Spleen (tissue), 11 donors: Measurements from ENCODE around the gene MLYCD. TPM values are rescaled to one million over a fixed set of nuclear protein-coding genes. Genes with fewer than 3 reads are reported as not detected.

Source experiments
- DNase-seq: peaks from one replicate; pipeline ENCODE4 v3.0.0-alpha.2; 2020
- H3K27ac ChIP-seq, 8 donors: fragments of 200-600 bp; sonication (generic) in 7 of 8; 1 replicate in 4 of 8; 2 replicates in 4 of 8; pipeline versions ENCODE4 v1.5.0 to v1.8.0; 2016 to 2021; ENCODE audit warnings: inconsistent platforms in 4 of 8, mild to moderate bottlenecking in 4 of 8, moderate library complexity in 1 of 8
- H3K27me3 ChIP-seq, 7 donors: fragments of 200-600 bp; sonication (generic) in 6 of 7; replicated peaks in 1 of 7; 1 replicate in 4 of 7; 2 replicates in 3 of 7; pipeline versions ENCODE4 v1.5.0 to v1.8.0; 2016 to 2021; ENCODE audit warnings: inconsistent platforms in 3 of 7, mild to moderate bottlenecking in 1 of 7
- H3K36me3 ChIP-seq, 6 donors: fragments of 200-600 bp; sonication (generic) in 5 of 6; 1 replicate in 4 of 6; 2 replicates in 2 of 6; pipeline versions ENCODE4 v1.5.0 to v1.8.0; 2016 to 2021; ENCODE audit warnings: inconsistent platforms in 2 of 6
- H3K4me1 ChIP-seq, 6 donors: fragments of 200-600 bp; sonication (generic) in 5 of 6; 1 replicate in 3 of 6; 2 replicates in 3 of 6; pipeline versions ENCODE4 v1.5.0 to v1.8.0; 2016 to 2021; ENCODE audit warnings: inconsistent platforms in 3 of 6
- H3K4me3 ChIP-seq, 8 donors: fragments of 200-600 bp; sonication (generic) in 7 of 8; 1 replicate in 4 of 8; 2 replicates in 4 of 8; pipeline versions ENCODE4 v1.5.0 to v1.8.0; 2016 to 2021; ENCODE audit warnings: inconsistent platforms in 4 of 8, mild to moderate bottlenecking in 4 of 8, moderate library complexity in 2 of 8
- H3K9me3 ChIP-seq, 8 donors: fragments of 200-600 bp; sonication (generic) in 7 of 8; 1 replicate in 4 of 8; 2 replicates in 4 of 8; pipeline versions ENCODE4 v1.5.0 to v1.8.0; 2016 to 2021; ENCODE audit warnings: inconsistent platforms in 4 of 8
- POLR2A ChIP-seq, 3 donors: fragments of 450-650 bp; IDR thresholded peaks; one replicate each; pipeline ENCODE4 v1.5.1; 2017; ENCODE audit warnings: antibody characterized with exemption in 3 of 3, mild to moderate bottlenecking in 1 of 3
- POLR2AphosphoS5 ChIP-seq, 3 donors: sonication (generic); formaldehyde crosslinking; IDR thresholded peaks; one replicate each; pipeline ENCODE4 v1.5.1; 2017; ENCODE audit warnings: antibody characterized with exemption in 3 of 3
- WGBS, 5 donors: extraction: QIAGEN DNeasy Blood & Tissue Kit in 3 of 5; methylation state at CpG; one replicate each; pipeline versions ENCODE4 v1.1.5 to v1.1.7; 2013 to 2018; 5-methylcytosine and 5-hydroxymethylcytosine counted together
- intact Hi-C: fragments of 100-400 bp; cut with DNase I; formaldehyde crosslinking; loops from one replicate; pipeline ENCODE4 v1.15.0; 2023; ENCODE audit warnings: low total_unique reads
- polyA plus RNA-seq, 3 donors: library from polyadenylated mRNA; stranded (reverse); fragments of 200-250 nt; gene quantifications; one replicate each; pipeline ENCODE4 v1.2.1, GENCODE V29; 2013
- total RNA-seq, 7 donors: library from RNA; depleted of rRNA in 3 of 7; stranded (reverse); fragments of >200 nt in 3 of 7; fragmentation: NEBNext Ultra II Directional in 4 of 7; extraction: Animal tissue kit (Norgen Biotek cat#: 25700) in 4 of 7; gene quantifications; one replicate each; pipeline versions ENCODE4 v1.1.0 to v1.2.1, GENCODE V29; 2016 to 2021
- TF ChIP-seq, protein P1 (sequence below), 11 experiments: fragments of 200-600 bp in 7 of 11; fragments of 450-650 bp in 4 of 11; sonication (generic) in 4 of 11; IDR thresholded peaks in 8 of 11; conservative IDR thresholded peaks in 3 of 11; 1 replicate in 7 of 11; 2 replicates in 4 of 11; pipeline versions ENCODE4 v1.4.0 to v1.8.0; 2016 to 2021; ENCODE audit warnings: antibody characterized with exemption in 11 of 11, inconsistent platforms in 4 of 11, mild to moderate bottlenecking in 1 of 11
- donor health status: healthy with polysubstance abuse.
- donor health status: DM: no; HTN: no; CAD: no; lungs with moderate emphysema.
- donor health status: DM: no; HTN: no; CAD: no.
- donor health status: Bipolar disorder and iron deficiency.
- donor health status: healthy.
- donor health status: DM: no; HTN: no; CAD: no.
- donor health status: DM: yes; HTN: yes; CAD: no.

The MLYCD gene
- total and polyA plus RNA-seq, 10 donors, result 2.0 to 14.3 (median 9.9) TPM

DNA sequence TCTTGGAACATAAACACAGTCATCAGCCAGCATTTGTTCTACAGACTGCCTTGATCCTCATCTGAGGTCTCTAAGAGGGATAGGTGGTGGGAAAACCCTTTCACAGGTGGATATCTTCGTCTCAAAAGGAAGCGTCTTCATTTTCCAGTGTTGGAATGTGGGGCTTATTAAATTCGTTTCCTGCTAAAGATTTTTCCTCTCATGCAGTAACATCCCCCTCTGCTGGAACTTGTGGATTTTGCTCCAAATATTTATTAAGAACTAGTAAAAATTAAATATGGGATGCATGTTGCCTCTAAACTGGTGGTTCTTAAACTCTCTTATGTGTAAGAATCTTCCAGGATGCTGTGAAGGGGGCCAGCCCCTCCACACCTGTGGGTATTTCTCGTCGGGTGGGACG, 20.1 kb upstream of the MLYCD start:
- TF ChIP-seq POLR2AphosphoS5 (IDR thresholded peaks at IDR 0.05), result no peak
- TF ChIP-seq, protein P1, sequence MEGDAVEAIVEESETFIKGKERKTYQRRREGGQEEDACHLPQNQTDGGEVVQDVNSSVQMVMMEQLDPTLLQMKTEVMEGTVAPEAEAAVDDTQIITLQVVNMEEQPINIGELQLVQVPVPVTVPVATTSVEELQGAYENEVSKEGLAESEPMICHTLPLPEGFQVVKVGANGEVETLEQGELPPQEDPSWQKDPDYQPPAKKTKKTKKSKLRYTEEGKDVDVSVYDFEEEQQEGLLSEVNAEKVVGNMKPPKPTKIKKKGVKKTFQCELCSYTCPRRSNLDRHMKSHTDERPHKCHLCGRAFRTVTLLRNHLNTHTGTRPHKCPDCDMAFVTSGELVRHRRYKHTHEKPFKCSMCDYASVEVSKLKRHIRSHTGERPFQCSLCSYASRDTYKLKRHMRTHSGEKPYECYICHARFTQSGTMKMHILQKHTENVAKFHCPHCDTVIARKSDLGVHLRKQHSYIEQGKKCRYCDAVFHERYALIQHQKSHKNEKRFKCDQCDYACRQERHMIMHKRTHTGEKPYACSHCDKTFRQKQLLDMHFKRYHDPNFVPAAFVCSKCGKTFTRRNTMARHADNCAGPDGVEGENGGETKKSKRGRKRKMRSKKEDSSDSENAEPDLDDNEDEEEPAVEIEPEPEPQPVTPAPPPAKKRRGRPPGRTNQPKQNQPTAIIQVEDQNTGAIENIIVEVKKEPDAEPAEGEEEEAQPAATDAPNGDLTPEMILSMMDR (IDR thresholded peaks at IDR 0.05 in 8 of 11, conservative IDR thresholded peaks at IDR 0.05 in 3 of 11), result peak in 6 of 11 experiments; percentile 25 to 48 (median 34)
- no peak for TF ChIP-seq POLR2A (IDR thresholded peaks at IDR 0.05)
- Histone ChIP-seq H3K27ac (no peak overlapping the region), H3K4me3 (no peak overlapping the region), H3K27me3 (peaks cover 0 to 36% (median 0%) of the 10 kb centered on the region in 7 donors), H3K4me1 (no peaks in the 10 kb centered on the region), H3K9me3 (no peaks in the 10 kb centered on the region), H3K36me3 (no peaks in the 10 kb centered on the region)
- DNase-seq, result no peak
- WGBS, 5 donors, result 31 to 41% (median 39%) methylated on average over 6 of the region's 6 CpGs
- intact Hi-C loops, result loop anchor here (5.0 kb wide), 1 partner anchor 52 kb away; no protein-coding TSS in a partner anchor

DNA sequence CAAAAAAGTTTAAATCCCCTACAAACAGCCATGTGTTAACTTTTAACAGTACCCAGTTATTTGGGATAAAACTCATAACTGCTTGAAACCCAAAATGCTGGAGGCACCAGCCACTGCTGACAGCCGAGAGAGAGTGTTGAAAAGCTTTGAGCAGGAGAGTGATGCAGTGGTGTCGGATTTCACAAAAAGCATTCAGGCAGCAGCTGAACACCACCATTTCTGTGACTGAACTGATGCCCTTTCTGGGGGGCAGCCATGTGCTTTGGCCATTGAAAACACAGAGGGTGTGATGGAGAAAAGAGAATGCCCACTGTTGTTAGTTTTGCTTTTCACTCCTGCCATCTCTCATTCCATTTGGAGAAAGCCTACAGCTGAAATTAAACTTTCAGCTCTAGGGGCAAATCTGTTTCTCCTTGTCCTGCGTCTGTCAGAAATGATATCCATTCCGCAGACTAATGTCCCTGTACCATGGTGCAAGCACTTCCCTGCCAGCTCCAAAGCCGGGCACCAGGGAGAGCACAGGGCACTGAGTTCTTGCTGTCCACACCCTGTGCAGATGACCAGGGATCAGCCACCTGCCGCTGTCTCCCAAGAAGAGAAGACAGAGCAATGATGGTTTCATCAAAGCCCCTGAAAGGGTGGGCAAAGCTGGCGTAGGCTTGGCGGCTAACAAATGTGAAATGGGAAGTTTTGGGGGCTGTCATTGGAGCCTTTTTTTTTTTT, 16.6 kb upstream of the MLYCD start:
- Histone ChIP-seq H3K27ac (no peak overlapping the region), H3K27me3 (peaks cover 0 to 30% (median 0%) of the 10 kb centered on the region in 7 donors), H3K36me3 (no peaks in the 10 kb centered on the region), H3K4me3 (no peak overlapping the region), H3K9me3 (no peaks in the 10 kb centered on the region), H3K4me1 (no peaks in the 10 kb centered on the region)
- WGBS, 5 donors, result 81 to 91% (median 84%) methylated on average over 8 of the region's 8 CpGs
- TF ChIP-seq POLR2A (IDR thresholded peaks at IDR 0.05) (no peak), POLR2AphosphoS5 (IDR thresholded peaks at IDR 0.05) (no peak)
- TF ChIP-seq, protein P1 (IDR thresholded peaks at IDR 0.05 in 8 of 11, conservative IDR thresholded peaks at IDR 0.05 in 3 of 11), result no peak
- intact Hi-C loops, result no loop called here
- DNase-seq, result no peak

DNA sequence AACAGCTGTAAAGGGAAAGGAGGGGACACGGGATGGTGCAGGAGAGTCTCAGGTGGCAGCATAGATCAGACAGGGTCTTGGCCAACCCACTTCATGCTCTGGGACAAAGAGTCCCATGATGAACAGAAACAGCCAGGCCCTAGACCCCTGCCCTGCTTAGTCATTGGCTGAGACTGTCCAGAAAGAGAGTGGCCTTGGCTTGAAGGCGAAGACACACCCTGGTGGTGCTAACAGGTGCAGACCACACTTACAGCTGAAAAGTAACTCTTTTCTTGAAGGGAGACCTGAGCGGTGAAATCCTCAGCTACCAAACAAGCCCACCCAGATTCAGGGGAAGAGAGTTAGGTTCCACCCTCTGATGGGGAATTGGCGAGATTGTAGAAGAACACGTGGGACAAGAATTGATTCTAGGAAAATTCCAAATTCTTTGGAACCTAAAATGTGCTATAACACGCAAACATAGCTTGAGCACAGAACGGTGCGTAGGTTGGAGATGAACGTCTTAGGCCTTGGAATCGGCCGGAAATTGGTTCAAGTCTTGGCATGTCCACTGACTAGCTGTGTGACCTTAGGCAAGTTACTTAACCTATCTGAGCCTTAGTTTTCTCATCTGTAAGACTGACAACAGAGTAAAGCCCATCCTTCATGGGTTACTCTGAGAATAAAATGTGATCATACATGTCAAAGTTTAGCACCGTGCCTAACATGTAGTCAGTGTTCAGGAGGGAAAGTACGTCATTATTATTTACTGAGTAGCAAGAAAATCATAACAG, 12.5 kb upstream of the MLYCD start:
- H3K4me3 ChIP-seq, result no peak overlapping the region
- H3K9me3 ChIP-seq, result peaks cover 0 to 10% (median 2%) of the 10 kb centered on the region in 8 donors
- peaks cover 0 to under 1% (median 0%) of the 10 kb centered on the region in 7 donors for H3K27me3 ChIP-seq
- intact Hi-C loops, result no loop called here
- no peak overlapping the region for H3K27ac ChIP-seq
- no peaks in the 10 kb centered on the region for H3K4me1 ChIP-seq
- WGBS, 5 donors, result 90 to 97% (median 92%) methylated on average over 13 of the region's 13 CpGs
- TF ChIP-seq POLR2AphosphoS5 (IDR thresholded peaks at IDR 0.05) (no peak), POLR2A (IDR thresholded peaks at IDR 0.05) (no peak)
- TF ChIP-seq, protein P1 (IDR thresholded peaks at IDR 0.05 in 8 of 11, conservative IDR thresholded peaks at IDR 0.05 in 3 of 11), result no peak
- H3K36me3 ChIP-seq, result no peaks in the 10 kb centered on the region
- DNase-seq, result no peak

DNA sequence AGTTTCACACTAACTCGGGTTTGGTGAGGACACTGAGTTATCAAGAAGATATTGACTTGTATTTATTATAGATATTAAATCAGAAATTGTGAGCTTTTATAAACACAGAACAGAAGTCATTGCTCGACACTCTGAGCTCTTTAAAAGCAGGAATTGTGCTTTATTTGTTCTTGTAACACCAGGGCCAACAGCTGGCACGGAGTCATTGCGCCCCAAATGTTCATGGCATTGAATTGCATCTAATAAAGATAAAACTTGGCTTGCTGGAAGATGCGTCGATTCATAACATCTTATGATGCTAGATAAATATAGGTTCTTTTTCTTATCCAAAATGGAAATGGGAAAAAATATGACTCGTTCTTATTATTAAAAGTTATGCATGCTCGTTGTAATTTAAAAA, 11.8 kb upstream of the MLYCD start:
- intact Hi-C loops, result no loop called here
- no peaks in the 10 kb centered on the region for H3K36me3 ChIP-seq
- no peaks in the 10 kb centered on the region for H3K27me3 ChIP-seq
- no peak overlapping the region for H3K4me3 ChIP-seq
- WGBS, 5 donors, result 67 to 76% (median 70%) methylated on average over 8 of the region's 8 CpGs
- H3K4me1 ChIP-seq, result no peaks in the 10 kb centered on the region
- peaks cover 0 to 16% (median 8%) of the 10 kb centered on the region in 8 donors for H3K9me3 ChIP-seq
- no peak for DNase-seq
- no peak for TF ChIP-seq POLR2A (IDR thresholded peaks at IDR 0.05)
- TF ChIP-seq, protein P1 (IDR thresholded peaks at IDR 0.05 in 8 of 11, conservative IDR thresholded peaks at IDR 0.05 in 3 of 11), result peak in 1 of 11 experiments; percentile 10
- H3K27ac ChIP-seq, result no peak overlapping the region
